H1 (cell line): ENCODE results near the gene EIF4EBP3. TPM values are rescaled to one million over a fixed set of nuclear protein-coding genes. Genes with fewer than 3 reads are reported as not detected.

Experiments used
- CTCF ChIA-PET: fragments of 300-600 bp; sonication (Branson Sonifier 250); formaldehyde crosslinking; loops from one replicate; lab custom pipeline; 2021; ENCODE audit not compliant: partially characterized antibody; lab: Charles Lee
- POLR2A ChIA-PET: fragments of 300-600 bp; sonication (Branson Sonifier 250); formaldehyde crosslinking; loops from one replicate; lab custom pipeline; 2021; ENCODE audit warnings: inconsistent platforms; ENCODE audit not compliant: partially characterized antibody; lab: Charles Lee
- DNase-seq, 2 experiments: peaks; one replicate each; pipeline versions ENCODE4 v3.0.0 to v3.0.0-alpha.2; 2010 to 2022; ENCODE audit warnings: low spot score in 2 of 2, low read depth in 1 of 2, mixed read lengths in 1 of 2
- FAIRE-seq: peaks from 2 replicates; lab custom pipeline; 2011; peaks lifted over from hg19 to GRCh38; lab: Jason Lieb, UNC
- H2AFZ ChIP-seq: 2 replicates; pipeline ENCODE4 v1.8.1; 2012; ENCODE audit warnings: low read length, inconsistent platforms
- H2AK5ac ChIP-seq: 2 replicates; pipeline ENCODE4 v1.6.1; 2013; ENCODE audit warnings: low read depth, low read length
- H2BK120ac ChIP-seq: replicated peaks from 2 replicates; pipeline ENCODE3; 2013; ENCODE audit warnings: low read depth, low read length, inconsistent platforms
- H2BK12ac ChIP-seq: 2 replicates; pipeline ENCODE4 v1.6.1; 2013; ENCODE audit warnings: low read depth, low read length
- H2BK15ac ChIP-seq: 2 replicates; pipeline ENCODE4 v1.6.1; 2013; ENCODE audit warnings: low read length
- H2BK20ac ChIP-seq: 2 replicates; pipeline ENCODE4 v1.6.1; 2013; ENCODE audit warnings: low read length
- H2BK5ac ChIP-seq: 2 replicates; pipeline ENCODE4 v1.6.1; 2013; ENCODE audit warnings: low read depth, low read length
- H3K14ac ChIP-seq: 2 replicates; pipeline ENCODE4 v1.6.1; 2013; ENCODE audit warnings: inconsistent platforms; ENCODE audit not compliant: insufficient read length
- H3K18ac ChIP-seq: 2 replicates; pipeline ENCODE4 v1.6.1; 2013; ENCODE audit warnings: low read length; ENCODE audit errors: extremely low read depth
- H3K23ac ChIP-seq: 2 replicates; pipeline ENCODE4 v1.6.1; 2013; ENCODE audit warnings: inconsistent platforms; ENCODE audit not compliant: insufficient read length
- H3K23me2 ChIP-seq: 2 replicates; pipeline ENCODE4 v1.6.1; 2013; ENCODE audit warnings: low read depth, low read length
- H3K27ac ChIP-seq: 2 replicates; pipeline ENCODE4 v1.6.1; 2011; ENCODE audit warnings: low read depth, low read length, inconsistent platforms
- H3K27me3 ChIP-seq, 4 experiments: replicated peaks in 1 of 4; 1 replicate in 1 of 4; 2 replicates in 3 of 4; pipeline versions ENCODE4 v1.6.1 to v1.8.1; 2011 to 2013; ENCODE audit warnings: low read length in 3 of 4, mild to moderate bottlenecking in 3 of 4, inconsistent platforms in 2 of 4, mixed read lengths in 2 of 4, moderate library complexity in 1 of 4; ENCODE audit not compliant: control insufficient read depth in 3 of 4, insufficient read depth in 3 of 4; ENCODE audit errors: extremely low read depth in 1 of 4
- H3K36me3 ChIP-seq, 4 experiments: 2 replicates each; pipeline versions ENCODE4 v1.6.1 to v1.8.1; 2011 to 2013; ENCODE audit warnings: mild to moderate bottlenecking in 4 of 4, low read length in 3 of 4, moderate library complexity in 2 of 4, control low read depth in 1 of 4, inconsistent platforms in 1 of 4; ENCODE audit not compliant: insufficient read depth in 4 of 4, control insufficient read depth in 2 of 4
- H3K4ac ChIP-seq: replicated peaks from 2 replicates; pipeline ENCODE3; 2013; ENCODE audit warnings: low read length, low read depth, mixed read lengths, inconsistent platforms; ENCODE audit not compliant: insufficient read length
- H3K4me1 ChIP-seq, 4 experiments: replicated peaks in 1 of 4; 1 replicate in 1 of 4; 2 replicates in 3 of 4; pipeline versions ENCODE4 v1.6.1 to v1.8.1; 2011 to 2013; ENCODE audit warnings: low read length in 3 of 4, inconsistent platforms in 2 of 4, mixed read lengths in 1 of 4; ENCODE audit not compliant: insufficient read depth in 4 of 4, control insufficient read depth in 3 of 4
- H3K4me2 ChIP-seq, 2 experiments: 2 replicates each; pipeline versions ENCODE4 v1.6.1 to v1.8.1; 2011 to 2013; ENCODE audit warnings: low read depth in 2 of 2, low read length in 2 of 2, control low read depth in 1 of 2, inconsistent platforms in 1 of 2, mild to moderate bottlenecking in 1 of 2; ENCODE audit not compliant: insufficient read depth in 1 of 2
- H3K4me3 ChIP-seq, 4 experiments: fragments of 200-600, 300-600 bp in 1 of 4; sonication (generic), shearing (Covaris generic), sonication (Bioruptor Twin) in 1 of 4; 2 replicates each; pipeline versions ENCODE4 v1.5.1 to v1.8.1; 2011 to 2016; ENCODE audit warnings: low read length in 4 of 4, low read depth in 3 of 4, control low read depth in 2 of 4, inconsistent platforms in 2 of 4, mild to moderate bottlenecking in 2 of 4, mixed read lengths in 1 of 4, moderate library complexity in 1 of 4; ENCODE audit not compliant: insufficient read depth in 2 of 4; ENCODE audit errors: extremely low read depth in 1 of 4
- H3K56ac ChIP-seq: replicated peaks from 2 replicates; pipeline ENCODE3; 2013; ENCODE audit warnings: low read depth, mild to moderate bottlenecking, mixed read lengths, low read length, inconsistent platforms; ENCODE audit not compliant: insufficient read length
- H3K79me1 ChIP-seq: 2 replicates; pipeline ENCODE4 v1.6.1; 2013; ENCODE audit warnings: low read depth, low read length, control low read depth
- H3K79me2 ChIP-seq, 2 experiments: 2 replicates each; pipeline versions ENCODE4 v1.6.1 to v1.8.1; 2012 to 2013; ENCODE audit warnings: low read length in 2 of 2, mild to moderate bottlenecking in 2 of 2, inconsistent platforms in 1 of 2; ENCODE audit not compliant: insufficient read depth in 2 of 2, control insufficient read depth in 1 of 2
- H3K9ac ChIP-seq, 4 experiments: replicated peaks in 1 of 4; 1 replicate in 1 of 4; 2 replicates in 3 of 4; pipeline versions ENCODE4 v1.6.1 to v1.8.1; 2011 to 2013; ENCODE audit warnings: low read depth in 3 of 4, low read length in 3 of 4, control low read depth in 2 of 4, mild to moderate bottlenecking in 2 of 4, moderate library complexity in 2 of 4, inconsistent platforms in 1 of 4; ENCODE audit errors: extremely low read depth in 1 of 4
- H3K9me3 ChIP-seq, 2 experiments: 2 replicates each; pipeline versions ENCODE4 v1.6.1 to v1.8.1; 2012 to 2013; ENCODE audit warnings: mild to moderate bottlenecking in 2 of 2, moderate library complexity in 2 of 2, control low read depth in 1 of 2, inconsistent platforms in 1 of 2, low read depth in 1 of 2, low read length in 1 of 2, mixed read lengths in 1 of 2; ENCODE audit not compliant: insufficient read depth in 2 of 2
- H4K20me1 ChIP-seq, 2 experiments: replicated peaks in 1 of 2; 2 replicates each; pipeline versions ENCODE3 to v1.8.1; 2011 to 2013; ENCODE audit warnings: inconsistent platforms in 2 of 2, low read length in 2 of 2, mild to moderate bottlenecking in 1 of 2; ENCODE audit not compliant: insufficient read depth in 2 of 2, control insufficient read depth in 1 of 2
- H4K5ac ChIP-seq: 2 replicates; pipeline ENCODE4 v1.6.1; 2013; ENCODE audit warnings: low read length, low read depth, mixed read lengths, inconsistent platforms; ENCODE audit not compliant: insufficient read length
- H4K8ac ChIP-seq: 2 replicates; pipeline ENCODE4 v1.8.0; 2013; ENCODE audit warnings: mild to moderate bottlenecking, moderate library complexity, low read length, inconsistent platforms; ENCODE audit not compliant: insufficient read depth; ENCODE audit errors: extremely low read depth
- H4K91ac ChIP-seq: replicated peaks from 2 replicates; pipeline ENCODE3; 2013; ENCODE audit warnings: low read length, mixed read lengths, inconsistent platforms; ENCODE audit not compliant: insufficient read length
- BRCA1 ChIP-seq: IDR thresholded peaks from 2 replicates; pipeline ENCODE4 v1.6.1; 2012; ENCODE audit warnings: low read depth, low read length, improper control_type of control experiment
- CREB1 ChIP-seq: IDR thresholded peaks from 2 replicates; pipeline ENCODE4 v1.6.1; 2012; ENCODE audit warnings: inconsistent platforms
- EP300 ChIP-seq, 2 experiments: IDR thresholded peaks; 1 replicate in 1 of 2; 2 replicates in 1 of 2; pipeline ENCODE4 v1.6.1; 2011 to 2012; ENCODE audit warnings: low read depth in 2 of 2, low read length in 2 of 2, mild to moderate bottlenecking in 2 of 2, borderline replicate concordance in 1 of 2, inconsistent platforms in 1 of 2, moderate library complexity in 1 of 2
- POLR2AphosphoS5 ChIP-seq: IDR thresholded peaks from 2 replicates; pipeline ENCODE4 v1.6.1; 2011; ENCODE audit warnings: low read depth, low read length
- POU5F1 ChIP-seq: IDR thresholded peaks from 2 replicates; pipeline ENCODE4 v1.6.1; 2011; ENCODE audit warnings: low read depth, mild to moderate bottlenecking, low read length, moderate library complexity
- RAD21 ChIP-seq, 2 experiments: IDR thresholded peaks in 1 of 2; conservative IDR thresholded peaks in 1 of 2; 2 replicates each; pipeline ENCODE4 v1.6.1; 2011; ENCODE audit warnings: low read depth in 2 of 2, low read length in 2 of 2, improper control_type of control experiment in 1 of 2, inconsistent platforms in 1 of 2, mild to moderate bottlenecking in 1 of 2, moderate library complexity in 1 of 2
- SIX5 ChIP-seq: IDR thresholded peaks from 2 replicates; pipeline ENCODE4 v1.6.1; 2011; ENCODE audit warnings: mild to moderate bottlenecking, low read depth, low read length
- SUZ12 ChIP-seq: fragments of 200-600 bp; sonication (generic); IDR thresholded peaks from 2 replicates; pipeline ENCODE4 v1.6.1; 2012; ENCODE audit warnings: mild to moderate bottlenecking, inconsistent platforms, low read length, moderate library complexity, mixed read lengths
- ZNF274 ChIP-seq: IDR thresholded peaks from 2 replicates; pipeline ENCODE4 v1.7.0; 2012; ENCODE audit warnings: low read length, borderline replicate concordance; ENCODE audit errors: extremely low read depth
- WGBS, 2 experiments: shearing (Covaris generic) in 1 of 2; methylation state at CpG; one replicate each; pipeline versions ENCODE4 v1.1.6 to v1.1.7; 2013 to 2015; ENCODE audit warnings: low lambda C conversion rate in 2 of 2, mixed read lengths in 2 of 2, inconsistent platforms in 1 of 2, low coverage in 1 of 2, missing lambda C conversion rate in 1 of 2; ENCODE audit not compliant: insufficient replicate concordance in 2 of 2, insufficient coverage in 1 of 2, insufficient read length in 1 of 2; ENCODE audit errors: extremely low coverage in 1 of 2, missing lambda C conversion rate in 1 of 2; 5-methylcytosine and 5-hydroxymethylcytosine counted together
- polyA plus RNA-seq, 7 experiments: library from polyadenylated mRNA; depleted of rRNA in 3 of 7; stranded (reverse) in 5 of 7; unstranded in 2 of 7; fragments of >200 nt in 5 of 7; fragments of 200-250 nt in 2 of 7; gene quantifications; 1 replicate in 5 of 7; 2 replicates in 1 of 7; 4 replicates in 1 of 7; pipeline versions ENCODE4 v1.2.1 to v1.2.3, GENCODE V29; 2011 to 2013; ENCODE audit warnings: missing spikeins in 2 of 7, mixed read lengths in 2 of 7
- total RNA-seq: library from RNA; stranded (reverse); fragmentation: NEBNext Ultra II Directional; extraction: Animal tissue kit (Norgen Biotek cat#: 25700); gene quantifications from 2 replicates; pipeline ENCODE4 v1.2.1, GENCODE V29; 2021
- TF ChIP-seq, protein P1 (sequence below): IDR thresholded peaks from 2 replicates; pipeline ENCODE4 v1.6.1; 2011; ENCODE audit warnings: low read length, improper control_type of control experiment

The EIF4EBP3 gene
- total and polyA plus RNA-seq, 2 of the 8 experiments (the other 6 are each of a cell fraction or from before 2014, with no cell fraction given), result 11.1 to 11.7 TPM

DNA sequence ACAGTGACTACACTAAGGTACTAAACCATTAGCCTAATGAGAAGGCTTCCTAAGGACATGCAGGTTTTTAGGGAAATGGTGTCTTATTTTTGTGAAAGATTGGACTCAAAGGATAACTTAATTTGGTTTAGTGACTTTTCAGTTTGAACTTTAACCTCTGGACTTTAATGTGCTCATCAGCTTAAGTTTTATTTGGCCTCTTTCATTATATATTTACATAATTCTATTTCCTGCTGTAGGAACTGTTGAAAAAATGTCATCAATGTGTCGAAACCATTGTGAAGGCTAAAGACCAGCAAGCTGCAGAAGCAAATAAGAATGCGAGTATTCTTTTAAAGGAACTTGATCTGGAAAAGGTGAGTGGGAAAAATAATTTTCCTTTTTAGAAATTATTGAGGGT lies 34.3 kb upstream of the EIF4EBP3 start:
- Histone ChIP-seq H3K14ac (no peak overlapping the region), H4K91ac (no peak overlapping the region), H2AFZ (no peak overlapping the region)
- no peak for FAIRE-seq
- 98% methylated on average over 2 of the region's 2 CpGs; no CpG with 5 or more reads in 1 of the 2 experiments for WGBS, 2 experiments
- TF ChIP-seq SUZ12 (no peak), POLR2AphosphoS5 (no peak), RAD21 (IDR thresholded peaks at IDR 0.05 in 1 of 2, conservative IDR thresholded peaks at IDR 0.05 in 1 of 2; ENCODE audit: low read depth in 2 of 2, low read length in 2 of 2) (no peak), CREB1 (no peak), ZNF274 (no peak), EP300 (IDR thresholded peaks at IDR 0.05; ENCODE audit: borderline replicate concordance in 1 of 2, low read depth in 2 of 2, low read length in 2 of 2) (no peak), POU5F1 (no peak), SIX5 (no peak), BRCA1 (no peak)
- TF ChIP-seq, protein P1, sequence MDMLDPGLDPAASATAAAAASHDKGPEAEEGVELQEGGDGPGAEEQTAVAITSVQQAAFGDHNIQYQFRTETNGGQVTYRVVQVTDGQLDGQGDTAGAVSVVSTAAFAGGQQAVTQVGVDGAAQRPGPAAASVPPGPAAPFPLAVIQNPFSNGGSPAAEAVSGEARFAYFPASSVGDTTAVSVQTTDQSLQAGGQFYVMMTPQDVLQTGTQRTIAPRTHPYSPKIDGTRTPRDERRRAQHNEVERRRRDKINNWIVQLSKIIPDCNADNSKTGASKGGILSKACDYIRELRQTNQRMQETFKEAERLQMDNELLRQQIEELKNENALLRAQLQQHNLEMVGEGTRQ, result no peak
- TF ChIP-seq, all 59 proteins: peak for 0
- Histone ChIP-seq H4K5ac (no peak overlapping the region), H3K79me1 (no peaks in the 10 kb centered on the region), H3K79me2 (no peaks in the 10 kb centered on the region), H3K36me3 (peaks cover 9 to 54% (median 34%) of the 10 kb centered on the region in 4 experiments), H2BK12ac (no peak overlapping the region), H3K27ac (no peak overlapping the region), H2BK15ac (no peak overlapping the region), H3K23ac (no peak overlapping the region), H3K4me1 (no peaks in the 10 kb centered on the region), H2BK120ac (no peak overlapping the region), H3K9ac (no peak overlapping the region), H3K4me3 (no peak overlapping the region), H3K56ac (no peak overlapping the region), H3K23me2 (no peaks in the 10 kb centered on the region), H3K27me3 (no peaks in the 10 kb centered on the region), H3K4ac (no peak overlapping the region), H2BK5ac (no peak overlapping the region), H2AK5ac (no peak overlapping the region), H3K9me3 (no peaks in the 10 kb centered on the region), H2BK20ac (no peak overlapping the region), H3K4me2 (no peak overlapping the region), H3K18ac (no peak overlapping the region), H4K20me1 (peaks cover 0 to 2% of the 10 kb centered on the region in 2 experiments), H4K8ac (no peak overlapping the region)
- CTCF ChIA-PET, result no interaction called here
- no peak for DNase-seq
- POLR2A ChIA-PET, result no interaction called here
